Stimulated activated naive CD8-positive, alpha-beta T cell treated with anti-CD3 and anti-CD28 coated beads, Interleukin-15, amount 100 ng/mL, for 72 hours (primary cell): ENCODE measurements around the gene KMT2B.
"Not testable (repeated sequence)": the region's sequence is repeated elsewhere in the genome, so short reads cannot be mapped to it uniquely, and the experiment has no call there.

Source experiments
- ATAC-seq: fragments of 150-1000 bp; cut with Tn5 transposase; 2 replicates; pipeline ENCODE4 v1.10.0; 2021; ENCODE audit warnings: mild to moderate bottlenecking, moderate library complexity
- DNase-seq, 2 donors: peaks; one replicate each; pipeline ENCODE4 v3.0.0; 2021 to 2022
- H3K27ac Mint-ChIP-seq, 2 donors: one replicate each; pipeline ENCODE4 v1.8.0; 2022; ENCODE audit warnings: mild to moderate bottlenecking in 2 of 2, mixed read lengths in 2 of 2, moderate library complexity in 2 of 2
- H3K27me3 Mint-ChIP-seq: one replicate; pipeline ENCODE4 v1.8.0; 2022; ENCODE audit warnings: mixed read lengths
- H3K4me1 Mint-ChIP-seq: one replicate; pipeline ENCODE4 v1.8.0; 2022; ENCODE audit warnings: mild to moderate bottlenecking, mixed read lengths
- H3K4me3 Mint-ChIP-seq, 2 donors: one replicate each; pipeline ENCODE4 v1.8.0; 2022; ENCODE audit warnings: mild to moderate bottlenecking in 2 of 2, mixed read lengths in 2 of 2, moderate library complexity in 1 of 2
- H3K9me3 Mint-ChIP-seq, 2 donors: one replicate each; pipeline ENCODE4 v1.8.0; 2022; ENCODE audit warnings: mixed read lengths in 2 of 2

Gene KMT2B, protein sequence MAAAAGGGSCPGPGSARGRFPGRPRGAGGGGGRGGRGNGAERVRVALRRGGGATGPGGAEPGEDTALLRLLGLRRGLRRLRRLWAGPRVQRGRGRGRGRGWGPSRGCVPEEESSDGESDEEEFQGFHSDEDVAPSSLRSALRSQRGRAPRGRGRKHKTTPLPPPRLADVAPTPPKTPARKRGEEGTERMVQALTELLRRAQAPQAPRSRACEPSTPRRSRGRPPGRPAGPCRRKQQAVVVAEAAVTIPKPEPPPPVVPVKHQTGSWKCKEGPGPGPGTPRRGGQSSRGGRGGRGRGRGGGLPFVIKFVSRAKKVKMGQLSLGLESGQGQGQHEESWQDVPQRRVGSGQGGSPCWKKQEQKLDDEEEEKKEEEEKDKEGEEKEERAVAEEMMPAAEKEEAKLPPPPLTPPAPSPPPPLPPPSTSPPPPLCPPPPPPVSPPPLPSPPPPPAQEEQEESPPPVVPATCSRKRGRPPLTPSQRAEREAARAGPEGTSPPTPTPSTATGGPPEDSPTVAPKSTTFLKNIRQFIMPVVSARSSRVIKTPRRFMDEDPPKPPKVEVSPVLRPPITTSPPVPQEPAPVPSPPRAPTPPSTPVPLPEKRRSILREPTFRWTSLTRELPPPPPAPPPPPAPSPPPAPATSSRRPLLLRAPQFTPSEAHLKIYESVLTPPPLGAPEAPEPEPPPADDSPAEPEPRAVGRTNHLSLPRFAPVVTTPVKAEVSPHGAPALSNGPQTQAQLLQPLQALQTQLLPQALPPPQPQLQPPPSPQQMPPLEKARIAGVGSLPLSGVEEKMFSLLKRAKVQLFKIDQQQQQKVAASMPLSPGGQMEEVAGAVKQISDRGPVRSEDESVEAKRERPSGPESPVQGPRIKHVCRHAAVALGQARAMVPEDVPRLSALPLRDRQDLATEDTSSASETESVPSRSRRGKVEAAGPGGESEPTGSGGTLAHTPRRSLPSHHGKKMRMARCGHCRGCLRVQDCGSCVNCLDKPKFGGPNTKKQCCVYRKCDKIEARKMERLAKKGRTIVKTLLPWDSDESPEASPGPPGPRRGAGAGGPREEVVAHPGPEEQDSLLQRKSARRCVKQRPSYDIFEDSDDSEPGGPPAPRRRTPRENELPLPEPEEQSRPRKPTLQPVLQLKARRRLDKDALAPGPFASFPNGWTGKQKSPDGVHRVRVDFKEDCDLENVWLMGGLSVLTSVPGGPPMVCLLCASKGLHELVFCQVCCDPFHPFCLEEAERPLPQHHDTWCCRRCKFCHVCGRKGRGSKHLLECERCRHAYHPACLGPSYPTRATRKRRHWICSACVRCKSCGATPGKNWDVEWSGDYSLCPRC (N-terminal part only)

DNA sequence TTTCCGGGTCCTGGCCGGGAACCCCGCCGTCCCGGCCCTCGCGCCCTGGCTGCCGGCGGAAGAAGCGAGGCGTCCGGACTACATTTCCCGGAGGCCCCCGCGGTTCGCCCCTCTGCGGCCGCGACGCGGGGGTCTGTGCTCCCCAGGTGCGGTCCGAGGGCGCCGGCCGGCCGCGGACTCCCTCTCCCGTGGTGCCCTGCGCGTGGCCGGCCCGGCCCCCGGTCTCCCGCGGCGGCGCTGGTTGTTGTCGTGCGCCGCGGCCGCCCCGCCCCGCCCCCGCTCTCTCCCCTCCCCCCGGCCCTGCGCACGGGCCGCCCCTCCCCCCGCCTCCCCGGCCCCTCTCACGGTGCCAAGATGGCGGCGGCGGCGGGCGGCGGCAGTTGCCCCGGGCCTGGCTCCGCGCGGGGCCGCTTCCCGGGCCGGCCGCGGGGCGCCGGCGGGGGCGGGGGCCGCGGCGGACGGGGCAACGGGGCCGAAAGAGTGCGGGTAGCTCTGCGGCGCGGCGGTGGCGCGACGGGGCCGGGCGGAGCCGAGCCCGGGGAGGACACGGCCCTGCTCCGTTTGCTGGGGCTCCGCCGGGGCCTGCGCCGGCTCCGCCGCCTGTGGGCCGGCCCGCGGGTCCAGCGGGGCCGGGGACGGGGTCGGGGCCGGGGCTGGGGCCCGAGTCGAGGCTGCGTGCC, at the start of gene KMT2B:
Gene KMT2B, plus strand, starts transcription at position 339 of the 680 bp plus-strand sequence. Its CDS starts 16 bp downstream, at position 355.
- peak within 1 kb of the TSS; percentile 93 to 94 for H3K4me3 Mint-ChIP-seq
- ATAC-seq: peak; percentile 55
- no peaks in the 10 kb centered on the region for H3K27me3 Mint-ChIP-seq
- no peak for DNase-seq
- H3K27ac Mint-ChIP-seq: peak within 1 kb of the TSS; percentile 95
- H3K9me3 Mint-ChIP-seq: no peaks in the 10 kb centered on the region
- peaks cover 59% of the 10 kb centered on the region for H3K4me1 Mint-ChIP-seq

DNA sequence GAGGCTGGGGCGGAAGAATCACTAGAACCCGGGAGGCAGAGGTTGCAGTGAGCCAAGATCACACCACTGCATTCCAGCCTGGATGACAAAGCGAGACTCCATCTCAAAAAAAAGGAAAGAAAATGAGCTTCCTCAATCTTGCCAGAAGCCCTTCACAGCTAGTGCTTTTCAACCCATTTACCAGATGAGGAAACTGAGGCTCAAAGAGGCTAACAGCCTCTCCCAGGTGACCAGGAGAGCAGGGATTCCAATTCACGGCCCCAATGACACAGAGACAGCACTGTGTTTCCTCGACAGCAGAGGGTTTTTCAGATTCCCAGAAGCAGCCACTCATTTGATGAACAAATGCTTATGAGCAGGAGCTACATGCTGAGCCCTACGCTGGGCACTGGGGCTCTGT, 48.2 kb upstream of the KMT2B start:
- no peak overlapping the region for H3K27ac Mint-ChIP-seq
- no peak overlapping the region for H3K4me3 Mint-ChIP-seq
- no peak for DNase-seq
- no peaks in the 10 kb centered on the region for H3K9me3 Mint-ChIP-seq
- H3K4me1 Mint-ChIP-seq: peaks cover 22% of the 10 kb centered on the region
- ATAC-seq: no peak
- H3K27me3 Mint-ChIP-seq: peaks cover 51% of the 10 kb centered on the region

DNA sequence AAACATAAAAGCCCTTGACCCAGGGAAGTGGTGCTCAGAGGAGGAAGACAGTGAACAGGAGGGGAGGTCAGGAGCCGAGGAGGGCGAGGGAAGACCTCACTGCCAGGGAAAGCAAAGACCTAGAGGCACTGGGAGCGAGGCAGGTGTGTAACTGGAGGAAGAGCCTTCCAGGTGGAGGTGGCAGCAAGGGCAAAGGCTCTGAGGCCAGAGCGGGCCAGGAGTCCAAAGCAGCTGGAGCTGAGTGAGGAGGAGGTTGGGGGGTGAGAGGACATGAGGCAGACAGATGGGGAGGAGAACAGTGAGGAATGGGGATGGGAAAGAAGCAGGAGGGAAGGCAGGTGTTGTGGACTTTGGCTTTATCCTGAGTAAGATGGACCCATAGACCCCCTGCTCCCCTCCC, 47.8 kb upstream of the KMT2B start:
- Mint-ChIP-seq H3K27ac (no peak overlapping the region), H3K4me3 (no peak overlapping the region)

DNA sequence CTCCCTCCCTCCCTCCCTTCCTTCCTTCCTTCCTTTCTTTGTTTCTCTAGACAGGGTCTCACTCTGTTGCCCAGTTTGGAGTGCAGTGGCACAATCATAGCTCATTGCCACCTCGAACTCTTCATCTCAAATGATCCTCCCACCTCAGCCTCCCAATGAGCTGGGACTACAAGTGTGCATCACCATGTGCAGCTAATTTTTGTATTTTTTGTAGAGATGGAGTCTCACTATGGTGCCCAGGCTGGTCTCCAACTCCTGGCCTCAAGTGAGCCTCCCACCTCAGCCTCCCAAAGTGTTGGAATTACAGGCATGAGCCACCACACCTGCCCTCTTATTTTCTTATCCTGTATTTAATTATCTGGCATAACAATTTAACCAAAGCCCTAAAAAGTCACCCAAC, 47.1 kb upstream of the KMT2B start:
- peaks cover 55% of the 10 kb centered on the region for H3K27me3 Mint-ChIP-seq
- no peak overlapping the region for H3K4me3 Mint-ChIP-seq
- no peak for ATAC-seq
- no peak overlapping the region for H3K27ac Mint-ChIP-seq
- no peaks in the 10 kb centered on the region for H3K9me3 Mint-ChIP-seq
- DNase-seq: no peak
- peaks cover 22% of the 10 kb centered on the region for H3K4me1 Mint-ChIP-seq

More for the DNA sequence above, 47.8 kb upstream of the KMT2B start:
- Mint-ChIP-seq H3K9me3 (no peaks in the 10 kb centered on the region), H3K27me3 (peaks cover 52% of the 10 kb centered on the region), H3K4me1 (peaks cover 22% of the 10 kb centered on the region)
- DNase-seq (no peak), ATAC-seq (no peak)

DNA sequence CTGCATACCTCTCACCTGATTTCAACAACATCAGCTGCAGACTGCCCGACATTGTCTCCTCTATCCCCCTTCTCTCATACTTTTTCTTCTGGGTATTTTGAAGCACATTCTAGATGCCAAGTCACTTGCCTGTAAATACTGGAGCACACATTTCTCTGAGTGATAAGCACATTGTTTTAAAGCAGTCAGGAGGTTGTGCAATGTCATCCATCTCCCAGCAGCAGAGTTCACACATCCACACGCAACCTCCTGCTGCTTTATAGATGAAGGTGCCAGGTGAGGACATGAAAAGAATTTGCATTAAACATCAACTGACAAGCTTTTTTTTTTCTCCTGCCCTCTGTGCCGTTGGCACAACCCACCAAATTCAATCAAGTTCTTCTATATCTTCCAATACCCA, 46.0 kb upstream of the KMT2B start:
- ATAC-seq (no peak), DNase-seq (no peak)
- no peak overlapping the region for H3K4me3 Mint-ChIP-seq
- peaks cover 67% of the 10 kb centered on the region for H3K27me3 Mint-ChIP-seq
- no peaks in the 10 kb centered on the region for H3K9me3 Mint-ChIP-seq
- H3K27ac Mint-ChIP-seq: no peak overlapping the region
- peaks cover 22% of the 10 kb centered on the region for H3K4me1 Mint-ChIP-seq

DNA sequence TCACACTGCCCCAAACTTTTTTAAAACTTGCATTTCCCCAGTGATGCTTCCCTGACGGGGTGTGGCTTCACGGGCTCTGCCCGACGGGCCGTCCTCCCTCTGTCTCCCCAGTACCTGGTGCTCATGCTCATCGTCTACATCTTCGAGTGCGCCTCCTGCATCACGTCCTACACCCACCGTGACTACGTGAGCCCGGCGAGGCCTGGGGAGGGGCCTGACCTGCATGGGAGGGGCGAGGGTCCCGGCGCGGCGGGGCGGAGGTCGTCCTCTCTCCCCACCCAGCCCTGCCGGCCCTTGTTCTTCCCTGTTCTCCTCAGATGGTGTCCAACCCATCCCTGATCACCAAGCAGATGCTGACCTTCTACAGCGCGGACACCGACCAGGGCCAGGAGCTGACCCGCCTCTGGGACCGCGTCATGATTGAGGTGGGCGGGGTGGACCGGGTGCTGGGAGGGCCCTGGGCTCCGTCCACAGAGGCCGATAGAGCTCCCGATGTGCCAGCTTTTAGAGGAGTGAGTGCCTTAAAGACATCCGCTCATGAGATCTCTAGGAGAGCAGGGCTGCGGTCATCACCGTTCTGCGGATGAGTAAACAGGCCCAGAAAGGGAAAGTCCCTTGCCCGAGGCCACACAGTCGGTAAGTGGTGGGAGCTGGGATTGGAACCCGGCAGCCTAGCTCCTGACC, 44.5 kb upstream of the KMT2B start:
- H3K27me3 Mint-ChIP-seq: peaks cover 69% of the 10 kb centered on the region
- DNase-seq: peak; percentile 52 to 72
- H3K4me3 Mint-ChIP-seq: peak overlapping the region; percentile 74 to 81
- no peaks in the 10 kb centered on the region for H3K9me3 Mint-ChIP-seq
- H3K27ac Mint-ChIP-seq: no peak overlapping the region
- ATAC-seq: peak; percentile 98
- peaks cover 22% of the 10 kb centered on the region for H3K4me1 Mint-ChIP-seq

DNA sequence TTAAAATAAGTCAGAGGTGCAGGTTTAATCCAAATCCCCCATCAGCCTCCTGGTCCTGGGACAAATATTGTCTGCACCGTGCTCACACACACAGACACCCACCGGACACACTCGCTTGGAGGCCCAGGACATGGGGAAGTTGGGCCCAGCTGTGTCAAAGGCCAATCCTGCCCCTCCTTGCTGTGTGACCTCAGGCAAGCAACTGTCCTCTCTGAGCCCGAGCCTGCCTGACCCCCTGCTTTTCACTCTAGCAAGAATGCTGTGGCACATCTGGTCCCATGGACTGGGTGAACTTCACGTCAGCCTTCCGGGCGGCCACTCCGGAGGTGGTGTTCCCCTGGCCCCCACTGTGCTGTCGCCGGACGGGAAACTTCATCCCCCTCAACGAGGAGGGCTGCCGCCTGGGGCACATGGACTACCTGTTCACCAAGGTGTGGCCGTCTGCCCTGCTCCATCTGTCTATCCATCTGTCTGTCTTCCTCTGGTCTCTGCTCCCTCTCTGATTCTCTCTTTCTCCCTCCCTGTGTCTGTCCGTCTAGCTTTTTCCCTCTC, 42.1 kb upstream of the KMT2B start:
- peaks cover 17% of the 10 kb centered on the region for H3K4me1 Mint-ChIP-seq
- DNase-seq (no peak), ATAC-seq (no peak)
- peaks cover 52% of the 10 kb centered on the region for H3K27me3 Mint-ChIP-seq
- H3K4me3 Mint-ChIP-seq: peak overlapping the region in 1 of 2 donors; percentile 11
- no peak overlapping the region for H3K27ac Mint-ChIP-seq
- no peaks in the 10 kb centered on the region for H3K9me3 Mint-ChIP-seq

DNA sequence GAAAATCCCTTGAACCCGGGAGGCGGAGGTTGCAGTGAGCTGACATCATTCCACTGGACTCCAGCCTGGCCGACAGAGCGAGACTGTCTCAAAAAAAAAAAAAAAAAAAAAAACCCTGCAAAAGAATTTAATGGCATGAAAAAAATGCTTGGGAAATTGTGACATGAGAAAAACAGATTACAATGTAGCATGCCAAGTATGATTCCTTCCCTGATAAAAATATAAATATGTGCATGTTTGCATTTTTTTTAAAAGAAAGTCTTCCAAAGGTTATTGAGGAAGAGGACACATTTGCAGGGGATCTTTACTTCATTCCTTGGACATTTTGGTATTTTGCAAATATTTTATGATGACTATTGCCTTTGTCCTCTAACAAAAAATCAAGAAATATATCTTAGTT, 28.0 kb upstream of the KMT2B start:
- Mint-ChIP-seq H3K4me3 (no peak overlapping the region), H3K9me3 (no peaks in the 10 kb centered on the region), H3K27me3 (no peaks in the 10 kb centered on the region), H3K4me1 (peaks cover 11% of the 10 kb centered on the region), H3K27ac (no peak overlapping the region)
- DNase-seq: no peak
- ATAC-seq: no peak

DNA sequence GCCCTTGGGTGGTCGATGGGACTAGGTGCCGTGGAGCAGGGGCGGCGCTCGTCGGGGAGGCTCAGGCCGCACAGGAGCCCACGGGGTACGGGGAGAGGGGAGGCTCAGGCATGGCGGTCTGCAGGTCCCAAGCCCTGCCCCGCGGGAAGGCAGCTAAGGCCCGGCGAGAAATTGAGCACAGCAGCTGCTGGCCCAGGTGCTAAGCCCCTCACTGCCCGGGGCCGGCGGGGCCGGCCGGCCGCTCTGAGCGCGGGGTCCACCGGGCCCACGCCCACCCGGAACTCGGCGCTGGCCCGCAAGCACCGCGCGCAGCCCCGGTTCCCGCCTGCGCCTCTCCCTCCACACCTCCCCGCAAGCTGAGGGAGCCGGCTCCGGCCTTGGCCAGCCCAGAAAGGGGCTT, 26.7 kb upstream of the KMT2B start:
- not testable (repeated sequence) for H3K4me3 Mint-ChIP-seq, ATAC-seq

DNA sequence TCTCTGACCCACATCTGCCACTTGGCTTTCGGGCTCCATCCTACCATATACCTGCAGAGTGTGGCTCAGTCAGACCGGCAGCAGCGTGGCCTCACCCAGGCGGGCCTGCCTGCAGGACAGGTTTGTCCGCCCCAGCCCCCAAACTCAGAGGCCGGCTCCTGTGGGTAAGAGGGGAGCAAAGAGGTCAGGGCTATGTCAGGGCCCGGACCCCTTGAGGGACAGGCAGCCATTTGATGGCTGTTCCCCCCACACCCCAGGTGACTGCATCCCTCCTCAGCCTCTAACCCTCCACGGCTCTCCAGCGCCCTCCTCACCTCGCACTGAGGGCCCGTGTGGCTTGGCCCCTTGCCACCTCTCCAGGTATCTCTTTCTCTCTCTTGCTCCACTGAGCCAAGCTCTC, 25.8 kb upstream of the KMT2B start:
- H3K9me3 Mint-ChIP-seq: peaks cover 0 to 6% of the 10 kb centered on the region in 2 donors
- no peak for DNase-seq
- no peaks in the 10 kb centered on the region for H3K27me3 Mint-ChIP-seq
- H3K4me3 Mint-ChIP-seq: no peak overlapping the region
- peaks cover 22% of the 10 kb centered on the region for H3K4me1 Mint-ChIP-seq
- no peak overlapping the region for H3K27ac Mint-ChIP-seq
- ATAC-seq: no peak

More for the DNA sequence above, 26.7 kb upstream of the KMT2B start:
- H3K27me3 Mint-ChIP-seq, DNase-seq, H3K27ac Mint-ChIP-seq, H3K9me3 Mint-ChIP-seq: not testable (repeated sequence)
- peaks cover 13% of the 10 kb centered on the region for H3K4me1 Mint-ChIP-seq

DNA sequence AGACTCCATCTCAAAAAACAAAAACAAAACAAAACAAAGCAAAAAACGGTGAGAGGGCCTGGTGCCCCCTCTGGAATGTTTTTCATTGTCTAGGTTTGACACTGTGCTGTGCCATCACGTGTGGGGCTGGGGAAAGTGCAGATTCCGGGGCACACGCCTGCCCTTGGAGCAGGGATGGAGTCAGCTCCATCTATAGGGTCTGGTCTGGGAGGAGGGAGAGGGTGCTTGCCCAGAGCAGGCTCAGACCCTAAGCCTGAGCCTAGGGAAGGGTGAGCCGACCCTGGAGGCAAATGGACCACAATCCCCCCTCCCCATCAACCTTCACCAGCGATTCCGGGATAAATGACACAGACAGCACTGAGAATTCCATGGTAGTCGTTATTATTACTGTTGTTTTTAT, 24.4 kb upstream of the KMT2B start:
- Mint-ChIP-seq H3K27me3 (no peaks in the 10 kb centered on the region), H3K27ac (no peak overlapping the region), H3K4me3 (no peak overlapping the region), H3K4me1 (peaks cover 35% of the 10 kb centered on the region), H3K9me3 (peaks cover 0 to 6% of the 10 kb centered on the region in 2 donors)
- DNase-seq (no peak), ATAC-seq (no peak)

DNA sequence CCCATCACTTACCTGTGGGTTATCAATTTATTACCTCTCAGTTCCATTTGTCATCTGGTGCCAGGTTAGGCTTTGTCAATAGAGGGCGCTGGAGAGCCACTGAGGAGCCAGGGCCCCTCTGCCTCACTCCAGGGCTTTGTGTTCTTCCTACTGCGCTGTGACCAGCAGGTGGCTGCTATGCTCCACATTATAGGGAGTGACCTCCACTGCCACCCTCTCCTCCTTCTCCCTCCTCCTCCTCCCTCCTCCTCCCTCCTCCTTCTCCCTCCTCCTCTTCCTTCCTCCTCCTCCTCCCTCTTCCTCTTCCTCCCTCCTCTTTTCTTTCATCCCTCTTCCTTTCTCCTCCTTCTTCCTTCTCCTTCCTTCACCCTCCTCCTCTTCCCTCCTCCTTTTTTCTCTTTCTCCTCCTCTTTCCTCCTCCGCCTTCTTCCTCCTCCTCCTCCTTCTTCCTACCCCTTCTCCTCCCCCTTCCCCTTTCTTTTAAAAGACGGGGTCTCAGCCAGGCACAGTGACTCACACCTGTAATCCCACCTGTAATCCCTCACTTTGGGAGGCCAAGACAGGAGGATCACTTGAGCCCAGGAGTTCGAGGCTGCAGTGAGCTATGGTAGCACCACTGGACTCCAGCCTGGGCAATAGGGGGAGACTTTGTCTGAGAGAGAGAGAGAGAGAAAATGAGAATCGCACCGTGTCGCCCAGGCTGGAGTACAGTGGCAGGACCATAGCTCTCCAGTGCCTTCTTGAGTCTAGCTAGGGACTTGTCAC, 23.8 kb upstream of the KMT2B start:
- peak overlapping the region; percentile 3 to 29 for H3K4me3 Mint-ChIP-seq
- H3K9me3 Mint-ChIP-seq: peaks cover 0 to 6% of the 10 kb centered on the region in 2 donors
- ATAC-seq (peak; percentile 97), DNase-seq (peak; percentile 90 to 93)
- peaks cover 41% of the 10 kb centered on the region for H3K4me1 Mint-ChIP-seq
- H3K27me3 Mint-ChIP-seq: no peaks in the 10 kb centered on the region
- H3K27ac Mint-ChIP-seq: peak overlapping the region in 1 of 2 donors; percentile 71

DNA sequence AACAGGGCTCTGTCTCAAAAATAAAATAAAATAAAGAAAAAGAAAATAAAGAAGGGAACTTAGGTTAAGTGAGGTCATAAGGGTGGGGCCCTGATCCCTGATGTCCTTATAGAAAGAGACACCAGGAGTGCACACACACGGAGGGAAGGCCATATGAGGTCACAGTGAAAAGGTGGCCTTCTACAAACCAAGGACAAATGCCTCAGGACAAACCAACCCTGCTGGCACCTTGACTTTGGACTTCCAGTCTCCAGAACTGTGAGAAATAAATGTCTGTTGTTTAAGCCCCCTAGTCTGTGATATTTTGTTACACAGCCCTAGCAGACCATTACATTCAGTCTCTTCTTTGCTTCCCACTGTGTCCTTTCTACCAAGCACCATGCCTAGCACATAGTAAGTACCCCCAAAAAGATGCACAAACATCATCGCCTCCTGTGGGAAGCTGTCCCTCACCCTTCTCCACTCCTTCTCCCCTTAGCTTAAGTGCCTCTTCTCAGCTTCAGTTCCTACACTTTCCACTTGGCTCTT, 21.8 kb upstream of the KMT2B start:
- H3K9me3 Mint-ChIP-seq: peaks cover 0 to 6% of the 10 kb centered on the region in 2 donors

More for the DNA sequence above, 21.8 kb upstream of the KMT2B start:
- Mint-ChIP-seq H3K4me3 (peak overlapping the region in 1 of 2 donors; percentile 39), H3K27ac (peak overlapping the region in 1 of 2 donors; percentile 52), H3K27me3 (no peaks in the 10 kb centered on the region), H3K4me1 (peaks cover 55% of the 10 kb centered on the region)
- DNase-seq (no peak), ATAC-seq (no peak)
